HepG2 (cell line): ENCODE data around the gene RBM14. TPM values are rescaled to one million over a fixed set of nuclear protein-coding genes. Genes with fewer than 3 reads are reported as not detected.

Experiments used
- ATAC-seq: fragments of 200-7000 bp; cut with Tn5 transposase; 3 replicates; pipeline ENCODE4 v1.9.1; 2020; ENCODE audit warnings: mild to moderate bottlenecking, moderate library complexity
- BruUV-seq: library from RNA; stranded (reverse); fragments of 400-500 nt; replicated peaks from 2 replicates; lab custom pipeline; 2021; lab: Mats Ljungman, UMichigan
- CTCF ChIA-PET: fragments of 300-600 bp; formaldehyde crosslinking; extraction: SDS; loops from one replicate; lab custom pipeline; 2021; ENCODE audit warnings: low total read pairs, inconsistent platforms, low intra/inter-chr PET ratio; lab: Yijun Ruan, JAX
- POLR2A ChIA-PET: fragments of 350-600 bp; sonication (Branson Sonifier 250); formaldehyde crosslinking; loops from one replicate; lab custom pipeline; 2020; ENCODE audit warnings: antibody characterized with exemption, inconsistent platforms; lab: Yijun Ruan, JAX
- DNase-seq: peaks from one replicate; pipeline ENCODE4 v3.0.0-alpha.2; 2015; ENCODE audit warnings: low spot score
- FAIRE-seq: peaks from 3 replicates; lab custom pipeline; 2011; peaks lifted over from hg19 to GRCh38; lab: Jason Lieb, UNC
- H2AFZ ChIP-seq: one replicate; pipeline ENCODE4 v1.6.1; 2011; ENCODE audit warnings: low read length, inconsistent platforms
- H3K27ac ChIP-seq: fragments of 300-600 bp; 3 replicates; pipeline ENCODE4 v1.8.0; 2011; ENCODE audit warnings: mixed run types, mild to moderate bottlenecking, mixed read lengths, low read length, inconsistent platforms; ENCODE audit not compliant: insufficient read depth; ENCODE audit errors: extremely low read length
- H3K27me3 ChIP-seq, 2 experiments: fragments of 200-600 bp in 1 of 2; 2 replicates in 1 of 2; 3 replicates in 1 of 2; pipeline versions ENCODE4 v1.6.0 to v1.8.0; 2011; ENCODE audit warnings: low read length in 2 of 2, mild to moderate bottlenecking in 2 of 2, moderate library complexity in 2 of 2, inconsistent platforms in 1 of 2; ENCODE audit not compliant: insufficient read depth in 2 of 2, control insufficient read depth in 1 of 2
- H3K36me3 ChIP-seq, 2 experiments: fragments of 200-600 bp in 1 of 2; replicated peaks in 1 of 2; 2 replicates in 1 of 2; 3 replicates in 1 of 2; pipeline versions ENCODE4 v1.5.1 to v1.8.0; 2011; ENCODE audit warnings: low read length in 2 of 2, inconsistent platforms in 1 of 2; ENCODE audit not compliant: insufficient read depth in 2 of 2, control insufficient read depth in 1 of 2
- H3K4me1 ChIP-seq: 2 replicates; pipeline ENCODE4 v1.5.1; 2012; ENCODE audit warnings: low read length, inconsistent platforms; ENCODE audit not compliant: insufficient read depth
- H3K4me2 ChIP-seq: 2 replicates; pipeline ENCODE4 v1.6.0; 2011; ENCODE audit warnings: low read depth, low read length, inconsistent platforms
- H3K4me3 ChIP-seq, 3 experiments: fragments of 200-600 bp in 1 of 3; sonication (generic), shearing (Covaris generic) in 1 of 3; replicated peaks in 1 of 3; 2 replicates each; pipeline ENCODE4 v1.5.1; 2011 to 2016; ENCODE audit warnings: low read length in 3 of 3, inconsistent platforms in 2 of 3, low read depth in 2 of 3, mild to moderate bottlenecking in 2 of 3, control low read depth in 1 of 3, mixed read lengths in 1 of 3; ENCODE audit not compliant: insufficient read depth in 1 of 3
- H3K79me2 ChIP-seq: one replicate; pipeline ENCODE4 v1.6.1; 2011; ENCODE audit warnings: low read length, inconsistent platforms; ENCODE audit not compliant: insufficient read depth
- H3K9ac ChIP-seq: 2 replicates; pipeline ENCODE4 v1.6.0; 2011; ENCODE audit warnings: mild to moderate bottlenecking, low read depth, low read length, inconsistent platforms; ENCODE audit not compliant: insufficient read depth
- H3K9me3 ChIP-seq: 2 replicates; pipeline ENCODE4 v1.5.1; 2012; ENCODE audit warnings: mild to moderate bottlenecking, low read length
- H4K20me1 ChIP-seq: 2 replicates; pipeline ENCODE4 v1.6.0; 2011; ENCODE audit warnings: inconsistent platforms, mild to moderate bottlenecking, low read length, moderate library complexity; ENCODE audit not compliant: insufficient read depth
- ATF7 ChIP-seq, 2 experiments: fragments of 450-650 bp in 1 of 2; sonication (generic) in 1 of 2; formaldehyde crosslinking in 1 of 2; IDR thresholded peaks; 2 replicates each; pipeline versions ENCODE4 v1.4.0 to v1.6.1; 2016 to 2020; ENCODE audit warnings: antibody characterized with exemption in 1 of 2, mild to moderate bottlenecking in 1 of 2, missing genetic modification reagents in 1 of 2
- CEBPB ChIP-seq: IDR thresholded peaks from 2 replicates; pipeline ENCODE4 v1.6.1; 2011; ENCODE audit warnings: low read depth, low read length, improper control_type of control experiment, borderline replicate concordance
- ESRRA ChIP-seq: sonication (generic); formaldehyde crosslinking; IDR thresholded peaks from 2 replicates; pipeline ENCODE4 v1.5.1; 2020; ENCODE audit warnings: mild to moderate bottlenecking, low read depth, missing genetic modification reagents
- EZH2 ChIP-seq: conservative IDR thresholded peaks from 2 replicates; pipeline ENCODE4 v1.6.1; 2012; ENCODE audit warnings: mild to moderate bottlenecking, low read depth, low read length, moderate library complexity
- NR2F6 ChIP-seq, 2 experiments: IDR thresholded peaks; 2 replicates each; pipeline ENCODE4 v1.6.1; 2016; ENCODE audit warnings: antibody characterized with exemption in 1 of 2, mild to moderate bottlenecking in 1 of 2
- PAF1 ChIP-seq: IDR thresholded peaks from 2 replicates; pipeline ENCODE4 v1.6.1; 2016; ENCODE audit warnings: missing genetic modification reagents, missing compliant biosample characterization
- POLR2AphosphoS2 ChIP-seq: IDR thresholded peaks from 2 replicates; pipeline ENCODE4 v1.6.1; 2011; ENCODE audit warnings: low read depth, low read length, improper control_type of control experiment
- SIN3B ChIP-seq: fragments of 150-350 bp; IDR thresholded peaks from 2 replicates; pipeline ENCODE4 v1.6.1; 2014; ENCODE audit warnings: low read length
- ZBTB20 ChIP-seq: sonication (generic); formaldehyde crosslinking; IDR thresholded peaks from 2 replicates; pipeline ENCODE4 v1.8.1; 2023; ENCODE audit warnings: missing genetic modification reagents, low read depth, mild to moderate bottlenecking, borderline replicate concordance
- ZC3H4 ChIP-seq: sonication (generic); formaldehyde crosslinking; IDR thresholded peaks from 2 replicates; pipeline ENCODE4 v1.4.0; 2020; ENCODE audit warnings: missing genetic modification reagents, borderline replicate concordance
- ZNF143 ChIP-seq: sonication (generic); formaldehyde crosslinking; IDR thresholded peaks from 2 replicates; pipeline ENCODE4 v1.4.0; 2020; ENCODE audit warnings: missing genetic modification reagents
- ZNF556 ChIP-seq: sonication (generic); formaldehyde crosslinking; IDR thresholded peaks from 2 replicates; pipeline ENCODE4 v1.4.0; 2020; ENCODE audit warnings: mild to moderate bottlenecking, missing genetic modification reagents, borderline replicate concordance
- ZNF878 ChIP-seq: sonication (generic); formaldehyde crosslinking; IDR thresholded peaks from 2 replicates; pipeline ENCODE4 v1.8.1; 2023; ENCODE audit warnings: mild to moderate bottlenecking, missing genetic modification reagents, moderate library complexity
- WGBS: methylation state at CpG from one replicate; pipeline ENCODE4 v1.1.6; 2017; ENCODE audit warnings: low lambda C conversion rate; 5-methylcytosine and 5-hydroxymethylcytosine counted together
- in situ Hi-C: cut with HindIII; loops from 2 replicates; pipeline ENCODE4 v1.10.0; 2017; ENCODE audit warnings: low pct_unique_long_range_greater_than_20kb; ENCODE audit not compliant: extremely low pct_ligation_motif_present
- intact Hi-C: fragments of 100-400 bp; cut with micrococcal nuclease; formaldehyde crosslinking; loops from one replicate; pipeline ENCODE4 v1.10.0; 2022; ENCODE audit not compliant: unreplicated experiment
- polyA plus RNA-seq, 8 experiments: library from polyadenylated mRNA; depleted of rRNA in 3 of 8; stranded (reverse) in 7 of 8; unstranded in 1 of 8; fragments of >200 nt; fragmentation: Illumina TruSeq in 4 of 8; extraction: Trizol in 4 of 8; gene quantifications; 2 replicates each; pipeline versions ENCODE4 v1.2.1 to v1.2.3, GENCODE V29; 2011 to 2016; ENCODE audit warnings: low read depth in 4 of 8, missing spikeins in 1 of 8, mixed read lengths in 1 of 8; ENCODE audit not compliant: insufficient read depth in 1 of 8
- total RNA-seq, 5 experiments: library from RNA; depleted of rRNA; stranded (reverse); fragments of >200 nt; fragmentation: Illumina TruSeq; extraction: Trizol; gene quantifications; 2 replicates each; pipeline ENCODE4 v1.2.3, GENCODE V29; 2016; ENCODE audit warnings: low read depth in 1 of 5
- TF ChIP-seq, protein P1 (sequence below): sonication (generic); formaldehyde crosslinking; IDR thresholded peaks from 2 replicates; pipeline ENCODE4 v1.8.1; 2023; ENCODE audit warnings: missing genetic modification reagents, mild to moderate bottlenecking, borderline replicate concordance

The RBM14 gene
- total and polyA plus RNA-seq, 2 of the 13 experiments (the other 11 are each of a cell fraction or from before 2014, with no cell fraction given) = 12.7 to 44.1 TPM

- no peak overlapping the region for H3K4me2 ChIP-seq
- no peak overlapping the region for H3K9ac ChIP-seq
- DNase-seq (no peak), ATAC-seq (no peak), FAIRE-seq (no peak)
- ChIA-PET CTCF (no interaction called here), POLR2A (interaction anchor here (0.9 to 2.8 kb wide), 4 partner anchors 9 to 13 kb away, joined by 4 to 19 read pairs (median 8); partner anchors contain the start of genes RBM14 and RBM4)
- H3K9me3 ChIP-seq = no peaks in the 10 kb centered on the region
- intact Hi-C loops = no loop called here
- in situ Hi-C loops = no loop called here
- no TSS peak for BruUV-seq
- H3K36me3 ChIP-seq = peaks cover 34 to 56% of the 10 kb centered on the region in 2 experiments
- no peaks in the 10 kb centered on the region for H3K27me3 ChIP-seq
- peaks cover 22% of the 10 kb centered on the region for H4K20me1 ChIP-seq
- TF ChIP-seq ZNF143 (CRISPR knock-in tag) = no peak
- 0 out of 2 replicates have a peak, but pooled peaks have one; percentile 26 for TF ChIP-seq POLR2AphosphoS2
- TF ChIP-seq, protein P1, sequence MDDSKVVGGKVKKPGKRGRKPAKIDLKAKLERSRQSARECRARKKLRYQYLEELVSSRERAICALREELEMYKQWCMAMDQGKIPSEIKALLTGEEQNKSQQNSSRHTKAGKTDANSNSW (CRISPR knock-in tag) = no peak
- TF ChIP-seq ZNF556 (CRISPR knock-in tag) = no peak
- peak; percentile 63; the same call in 1 of the 2 replicates for TF ChIP-seq ATF7 (IDR thresholded peaks at IDR 0.05)
- no peak for TF ChIP-seq ATF7 (CRISPR knock-in tag; IDR thresholded peaks at IDR 0.05)
- H3K4me1 ChIP-seq = no peaks in the 10 kb centered on the region; the same call in 1 of the 2 replicates
- no peak overlapping the region for H3K27ac ChIP-seq
- H2AFZ ChIP-seq = no peak overlapping the region
- peaks cover 91% of the 10 kb centered on the region for H3K79me2 ChIP-seq
- 95% methylated on average over 2 of the region's 2 CpGs for WGBS
- H3K4me3 ChIP-seq = no peak overlapping the region
These were observed 12.9 kb downstream of the RBM14 start for GRCh38 chr11:66629356-66629755.

- peaks cover 8% of the 10 kb centered on the region for H3K4me1 ChIP-seq
- intact Hi-C loops = no loop called here
- H3K27ac ChIP-seq = no peak overlapping the region
- ChIA-PET POLR2A (no interaction called here), CTCF (no interaction called here)
- no peaks in the 10 kb centered on the region for H3K9me3 ChIP-seq
- no peaks in the 10 kb centered on the region for H3K27me3 ChIP-seq
- H3K79me2 ChIP-seq = peaks cover 80% of the 10 kb centered on the region
- no peak for TF ChIP-seq ZC3H4 (CRISPR knock-in tag)
- no peak for TF ChIP-seq ZNF878 (CRISPR knock-in tag)
- TF ChIP-seq ESRRA (CRISPR knock-in tag) = no peak
- TF ChIP-seq ZBTB20 (CRISPR knock-in tag) = no peak
- TF ChIP-seq CEBPB = no peak
- no peak for TF ChIP-seq SIN3B
- TF ChIP-seq, protein P1 (CRISPR knock-in tag) = no peak
- TF ChIP-seq NR2F6 (IDR thresholded peaks at IDR 0.05) = no peak
- no peak for TF ChIP-seq NR2F6 (CRISPR knock-in tag; IDR thresholded peaks at IDR 0.05)
- TF ChIP-seq PAF1 (CRISPR knock-in tag) = no peak
- TF ChIP-seq EZH2 = no peak
- WGBS = 98% methylated on average over 6 of the region's 6 CpGs
- in situ Hi-C loops = no loop called here
- peaks cover 8% of the 10 kb centered on the region; the same call in 1 of the 2 replicates for H4K20me1 ChIP-seq
- no TSS peak for BruUV-seq
- ATAC-seq (no peak), DNase-seq (no peak), FAIRE-seq (no peak)
- H3K9ac ChIP-seq = no peak overlapping the region
- H3K36me3 ChIP-seq = peaks cover 13 to 31% of the 10 kb centered on the region in 2 experiments
- no peak overlapping the region for H2AFZ ChIP-seq
- H3K4me2 ChIP-seq = no peak overlapping the region
- H3K4me3 ChIP-seq = no peak overlapping the region
These were observed 15.5 kb downstream of the RBM14 start for GRCh38 chr11:66631883-66632282.
